CD4-positive, alpha-beta memory T cell (primary cell): ENCODE data around the gene ABO. TPM values are rescaled to one million over a fixed set of nuclear protein-coding genes. Genes with fewer than 3 reads are reported as not detected.
A peak's percentile ranks its signal among the peaks of the same experiment; 100 is the strongest.
"Not testable (repeated sequence)": the region's sequence is repeated elsewhere in the genome, so short reads cannot be mapped to it uniquely, and the experiment has no call there.

Source experiments
- CTCF ChIA-PET: fragments of 350-600 bp; sonication (Branson Sonifier 250); formaldehyde crosslinking; loops from one replicate; lab custom pipeline; 2021; ENCODE audit warnings: inconsistent platforms; ENCODE audit not compliant: partially characterized antibody; lab: Charles Lee
- POLR2A ChIA-PET: fragments of 350-600 bp; sonication (Branson Sonifier 250); formaldehyde crosslinking; loops from one replicate; lab custom pipeline; 2021; ENCODE audit not compliant: partially characterized antibody; lab: Charles Lee
- DNase-seq, 5 donors: peaks; one replicate each; pipeline versions ENCODE4 v3.0.0 to v3.0.0-alpha.2; 2020 to 2022; ENCODE audit warnings: mixed read lengths in 1 of 5
- H3K27ac ChIP-seq: one replicate; pipeline ENCODE4 v1.7.0; 2013; ENCODE audit warnings: low read depth, low read length
- H3K27me3 ChIP-seq: 2 replicates; pipeline ENCODE4 v1.7.0; 2013; ENCODE audit warnings: mild to moderate bottlenecking, low read length, moderate library complexity; ENCODE audit not compliant: insufficient read depth
- H3K36me3 ChIP-seq: 2 replicates; pipeline ENCODE4 v1.7.0; 2013; ENCODE audit warnings: mild to moderate bottlenecking, low read length, moderate library complexity; ENCODE audit not compliant: insufficient read depth
- H3K4me1 ChIP-seq: 2 replicates; pipeline ENCODE4 v1.7.0; 2013; ENCODE audit warnings: mild to moderate bottlenecking, low read length, moderate library complexity; ENCODE audit not compliant: insufficient read depth
- H3K4me3 ChIP-seq, 2 donors: one replicate each; pipeline ENCODE4 v1.7.0; 2013; ENCODE audit warnings: low read length in 2 of 2, mild to moderate bottlenecking in 1 of 2
- H3K9me3 ChIP-seq, 2 donors: one replicate each; pipeline ENCODE4 v1.7.0; 2013; ENCODE audit warnings: low read length in 2 of 2, control low read depth in 1 of 2; ENCODE audit not compliant: control insufficient read depth in 1 of 2
- H3K27ac Mint-ChIP-seq, 7 donors: one replicate each; pipeline ENCODE4 v1.8.0; 2020 to 2021; ENCODE audit warnings: mixed read lengths in 7 of 7, mild to moderate bottlenecking in 6 of 7, inconsistent platforms in 3 of 7, moderate library complexity in 3 of 7
- H3K27me3 Mint-ChIP-seq, 2 donors: one replicate each; pipeline ENCODE4 v1.8.0; 2020 to 2021; ENCODE audit warnings: mixed read lengths in 2 of 2
- H3K36me3 Mint-ChIP-seq, 2 donors: one replicate each; pipeline ENCODE4 v1.8.0; 2020 to 2021; ENCODE audit warnings: mixed read lengths in 2 of 2, inconsistent platforms in 1 of 2, mild to moderate bottlenecking in 1 of 2
- H3K4me1 Mint-ChIP-seq, 4 donors: one replicate each; pipeline ENCODE4 v1.8.0; 2020 to 2021; ENCODE audit warnings: mixed read lengths in 4 of 4, mild to moderate bottlenecking in 1 of 4
- H3K4me3 Mint-ChIP-seq, 8 donors: one replicate each; pipeline ENCODE4 v1.8.0; 2020 to 2021; ENCODE audit warnings: mixed read lengths in 8 of 8, mild to moderate bottlenecking in 7 of 8, moderate library complexity in 6 of 8, inconsistent platforms in 3 of 8
- H3K9me3 Mint-ChIP-seq, 8 donors: one replicate each; pipeline ENCODE4 v1.8.0; 2020 to 2021; ENCODE audit warnings: mixed read lengths in 8 of 8, mild to moderate bottlenecking in 5 of 8, inconsistent platforms in 3 of 8, moderate library complexity in 1 of 8
- intact Hi-C: fragments of 100-400 bp; cut with micrococcal nuclease; formaldehyde crosslinking; loops from one replicate; pipeline ENCODE4 v1.15.1; 2023
- polyA plus RNA-seq, 2 donors: library from polyadenylated mRNA; unstranded; fragments of 300-500 nt; fragmentation: Illumina TruSeq; gene quantifications; one replicate each; pipeline ENCODE4 v1.2.3, GENCODE V29; 2021
- total RNA-seq, 2 experiments: library from RNA; stranded (reverse); gene quantifications; one replicate each; pipeline ENCODE4 v1.2.3, GENCODE V29; 2021

The ABO gene
- total and polyA plus RNA-seq, 4 experiments from 2014 or later, result 0.29 to 1.7 (median 1.2) TPM; not detected in 1

- H3K36me3 Mint-ChIP-seq, result no peaks in the 10 kb centered on the region
- H3K27me3 ChIP-seq, result no peaks in the 10 kb centered on the region
- H3K27ac ChIP-seq, result no peak overlapping the region
- no peak overlapping the region for H3K4me3 Mint-ChIP-seq
- DNase-seq, result no peak
- H3K4me1 Mint-ChIP-seq, result no peaks in the 10 kb centered on the region
- intact Hi-C loops, result no loop called here
- no peaks in the 10 kb centered on the region for H3K9me3 ChIP-seq
- CTCF ChIA-PET, result no interaction called here
- POLR2A ChIA-PET, result no interaction called here
- no peaks in the 10 kb centered on the region for H3K4me1 ChIP-seq
- no peak overlapping the region for H3K27ac Mint-ChIP-seq
- H3K27me3 Mint-ChIP-seq, result peaks cover 11% of the 10 kb centered on the region in 2 donors
- no peaks in the 10 kb centered on the region for H3K36me3 ChIP-seq
- H3K4me3 ChIP-seq, result no peak overlapping the region
- peaks cover 0 to 1% (median 0%) of the 10 kb centered on the region in 8 donors for H3K9me3 Mint-ChIP-seq
These were observed 28.5 kb upstream of the ABO start for GRCh38 chr9:133303266-133304157.

GRCh38 chr9:133301253-133302230 lies 26.5 kb upstream of the ABO start:
- ChIA-PET POLR2A (no interaction called here), CTCF (no interaction called here)
- Mint-ChIP-seq H3K4me3 (no peak overlapping the region), H3K27me3 (peaks cover 6 to 9% of the 10 kb centered on the region in 2 donors), H3K4me1 (no peaks in the 10 kb centered on the region), H3K9me3 (peaks cover 0 to 1% (median 0%) of the 10 kb centered on the region in 8 donors), H3K36me3 (no peaks in the 10 kb centered on the region), H3K27ac (no peak overlapping the region)
- no peak overlapping the region for H3K27ac ChIP-seq
- no peaks in the 10 kb centered on the region for H3K27me3 ChIP-seq
- no peaks in the 10 kb centered on the region for H3K4me1 ChIP-seq
- H3K4me3 ChIP-seq, result no peak overlapping the region
- DNase-seq, result no peak
- no peaks in the 10 kb centered on the region for H3K36me3 ChIP-seq
- intact Hi-C loops, result no loop called here
- H3K9me3 ChIP-seq, result no peaks in the 10 kb centered on the region

- H3K9me3 Mint-ChIP-seq, H3K4me3 ChIP-seq, H3K27me3 ChIP-seq, H3K27ac Mint-ChIP-seq, DNase-seq, H3K27ac ChIP-seq, POLR2A ChIA-PET, CTCF ChIA-PET, H3K36me3 Mint-ChIP-seq, H3K36me3 ChIP-seq, H3K4me1 Mint-ChIP-seq, H3K4me3 Mint-ChIP-seq, H3K9me3 ChIP-seq, intact Hi-C loops, H3K4me1 ChIP-seq: not testable (repeated sequence)
- H3K27me3 Mint-ChIP-seq, result peaks cover 11 to 12% of the 10 kb centered on the region in 2 donors
These were observed 25.0 kb upstream of the ABO start for GRCh38 chr9:133299996-133300395.

GRCh38 chr9:133294257-133294656 lies 19.3 kb upstream of the ABO start:
- Mint-ChIP-seq H3K36me3 (peaks cover 3 to 11% of the 10 kb centered on the region in 2 donors), H3K4me3 (no peak overlapping the region), H3K9me3 (peaks cover 3 to 38% (median 29%) of the 10 kb centered on the region in 8 donors), H3K4me1 (no peaks in the 10 kb centered on the region), H3K27me3 (peaks cover 27 to 37% of the 10 kb centered on the region in 2 donors), H3K27ac (no peak overlapping the region)
- no peak overlapping the region for H3K27ac ChIP-seq
- intact Hi-C loops, result no loop called here
- no peak overlapping the region for H3K4me3 ChIP-seq
- DNase-seq, result no peak
- POLR2A ChIA-PET, result no interaction called here
- CTCF ChIA-PET, result no interaction called here
- no peaks in the 10 kb centered on the region for H3K9me3 ChIP-seq
- H3K36me3 ChIP-seq, result no peaks in the 10 kb centered on the region
- no peaks in the 10 kb centered on the region for H3K4me1 ChIP-seq
- no peaks in the 10 kb centered on the region for H3K27me3 ChIP-seq

GRCh38 chr9:133290751-133291302 lies 15.8 kb upstream of the ABO start:
- Mint-ChIP-seq H3K27ac (no peak overlapping the region), H3K27me3 (peaks cover 27 to 33% of the 10 kb centered on the region in 2 donors), H3K4me1 (no peaks in the 10 kb centered on the region), H3K9me3 (peaks cover 6 to 48% (median 36%) of the 10 kb centered on the region in 8 donors), H3K4me3 (peak overlapping the region in 1 of 8 donors; percentile 3), H3K36me3 (peaks cover 3 to 11% of the 10 kb centered on the region in 2 donors)
- H3K9me3 ChIP-seq, result no peaks in the 10 kb centered on the region
- no peaks in the 10 kb centered on the region for H3K36me3 ChIP-seq
- H3K4me1 ChIP-seq, result no peaks in the 10 kb centered on the region
- no peak overlapping the region for H3K4me3 ChIP-seq
- CTCF ChIA-PET, result no interaction called here
- H3K27me3 ChIP-seq, result no peaks in the 10 kb centered on the region
- POLR2A ChIA-PET, result no interaction called here
- no peak overlapping the region for H3K27ac ChIP-seq
- intact Hi-C loops, result no loop called here
- DNase-seq, result no peak

GRCh38 chr9:133286523-133286922 lies 11.5 kb upstream of the ABO start:
- no peaks in the 10 kb centered on the region for H3K27me3 ChIP-seq
- H3K27ac ChIP-seq, result no peak overlapping the region
- peaks cover 0 to 8% of the 10 kb centered on the region in 2 donors for H3K27me3 Mint-ChIP-seq
- no peak overlapping the region for H3K4me3 Mint-ChIP-seq
- no peaks in the 10 kb centered on the region for H3K4me1 Mint-ChIP-seq
- H3K9me3 ChIP-seq, result no peaks in the 10 kb centered on the region
- ChIA-PET CTCF (no interaction called here), POLR2A (no interaction called here)
- DNase-seq, result no peak
- peaks cover 2 to 4% of the 10 kb centered on the region in 2 donors for H3K36me3 Mint-ChIP-seq
- H3K4me1 ChIP-seq, result no peaks in the 10 kb centered on the region
- intact Hi-C loops, result no loop called here
- H3K9me3 Mint-ChIP-seq, result peaks cover 2 to 33% (median 25%) of the 10 kb centered on the region in 8 donors
- H3K36me3 ChIP-seq, result no peaks in the 10 kb centered on the region
- no peak overlapping the region for H3K27ac Mint-ChIP-seq
- H3K4me3 ChIP-seq, result no peak overlapping the region
